HFF-Myc (cell line): ENCODE measurements around the gene KCND3.

Experiments
- DNase-seq: peaks from one replicate; pipeline ENCODE4 v3.0.0-alpha.2; 2011; ENCODE audit warnings: low read depth; ENCODE audit errors: extremely low read depth
- H3K4me3 ChIP-seq: replicated peaks from 2 replicates; pipeline ENCODE4 v1.5.1; 2011; ENCODE audit warnings: low read depth, mild to moderate bottlenecking, control low read depth, low read length
- TF ChIP-seq, protein P1 (sequence below): IDR thresholded peaks from 2 replicates; pipeline ENCODE4 v1.5.1; 2012; ENCODE audit warnings: mild to moderate bottlenecking, low read depth, low read length, control low read depth; ENCODE audit errors: missing control alignments

KCND3 gene

DNA sequence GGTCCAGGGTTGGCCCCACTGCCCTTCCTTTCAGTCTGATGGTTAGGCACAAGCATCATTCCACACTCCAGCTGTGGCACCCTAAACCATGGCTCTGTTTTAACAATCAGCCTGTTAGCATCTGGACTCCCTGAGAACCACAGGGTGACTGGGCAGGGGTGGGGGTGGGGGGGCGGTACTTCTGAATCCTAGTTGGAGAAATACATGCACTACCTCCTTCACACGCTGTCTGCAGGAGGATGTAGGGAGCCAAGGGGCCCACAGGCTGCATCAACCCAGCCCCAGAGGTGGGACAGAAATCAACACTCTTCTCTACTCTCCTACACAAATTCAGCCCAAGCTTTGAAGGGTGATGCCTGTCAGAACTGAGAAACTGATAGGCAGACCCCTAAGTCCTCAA is 209.9 kb downstream of the KCND3 start:
- TF ChIP-seq, protein P1, sequence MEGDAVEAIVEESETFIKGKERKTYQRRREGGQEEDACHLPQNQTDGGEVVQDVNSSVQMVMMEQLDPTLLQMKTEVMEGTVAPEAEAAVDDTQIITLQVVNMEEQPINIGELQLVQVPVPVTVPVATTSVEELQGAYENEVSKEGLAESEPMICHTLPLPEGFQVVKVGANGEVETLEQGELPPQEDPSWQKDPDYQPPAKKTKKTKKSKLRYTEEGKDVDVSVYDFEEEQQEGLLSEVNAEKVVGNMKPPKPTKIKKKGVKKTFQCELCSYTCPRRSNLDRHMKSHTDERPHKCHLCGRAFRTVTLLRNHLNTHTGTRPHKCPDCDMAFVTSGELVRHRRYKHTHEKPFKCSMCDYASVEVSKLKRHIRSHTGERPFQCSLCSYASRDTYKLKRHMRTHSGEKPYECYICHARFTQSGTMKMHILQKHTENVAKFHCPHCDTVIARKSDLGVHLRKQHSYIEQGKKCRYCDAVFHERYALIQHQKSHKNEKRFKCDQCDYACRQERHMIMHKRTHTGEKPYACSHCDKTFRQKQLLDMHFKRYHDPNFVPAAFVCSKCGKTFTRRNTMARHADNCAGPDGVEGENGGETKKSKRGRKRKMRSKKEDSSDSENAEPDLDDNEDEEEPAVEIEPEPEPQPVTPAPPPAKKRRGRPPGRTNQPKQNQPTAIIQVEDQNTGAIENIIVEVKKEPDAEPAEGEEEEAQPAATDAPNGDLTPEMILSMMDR: no peak
- no peak for DNase-seq
- H3K4me3 ChIP-seq: no peak overlapping the region

DNA sequence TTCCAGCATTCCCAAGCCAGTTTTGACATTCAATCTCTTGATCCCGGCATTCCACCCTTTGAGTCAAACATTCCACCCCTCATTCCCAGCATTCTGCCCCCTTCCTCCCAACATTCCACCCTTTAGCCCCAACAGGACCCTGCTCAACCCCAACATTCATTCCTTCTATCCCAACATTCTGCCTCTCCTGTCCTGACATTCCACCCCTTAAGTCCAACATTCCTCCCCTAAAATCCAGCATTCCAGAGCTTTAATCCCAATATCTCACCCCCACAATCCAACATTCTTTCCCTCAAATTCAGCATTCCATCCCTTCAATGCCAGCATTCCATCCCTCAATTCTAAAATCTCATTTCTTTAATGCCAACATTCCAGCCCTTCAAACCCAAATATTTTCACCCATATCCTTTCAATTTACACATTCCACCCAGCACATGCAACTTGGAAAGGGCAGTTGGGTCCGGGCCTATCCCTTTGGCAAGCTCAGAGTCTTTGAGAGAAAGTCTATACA is 210.9 kb downstream of the KCND3 start:
- DNase-seq: peak; percentile 17
- TF ChIP-seq, protein P1: no peak
- H3K4me3 ChIP-seq: no peak overlapping the region

DNA sequence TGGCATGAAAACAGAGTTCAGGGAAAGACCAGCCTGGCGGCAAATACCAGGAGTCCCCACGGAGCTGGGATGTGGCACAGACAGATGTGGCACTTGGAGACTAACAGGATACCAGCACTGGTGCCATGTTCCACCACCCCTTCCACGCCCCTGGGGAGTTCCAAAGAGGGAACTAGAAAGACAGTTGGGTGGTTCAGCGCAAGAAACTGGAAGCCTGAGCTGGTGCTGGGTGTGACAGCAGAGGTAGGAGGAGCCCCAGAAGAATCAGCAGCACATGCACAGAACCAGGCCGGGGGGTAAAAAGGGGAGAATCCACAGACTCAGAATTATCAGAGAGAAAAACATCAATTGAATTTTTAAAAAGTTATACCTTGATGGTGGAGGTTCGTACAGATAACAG is 211.4 kb downstream of the KCND3 start:
- TF ChIP-seq, protein P1: no peak
- no peak overlapping the region for H3K4me3 ChIP-seq
- DNase-seq: no peak

DNA sequence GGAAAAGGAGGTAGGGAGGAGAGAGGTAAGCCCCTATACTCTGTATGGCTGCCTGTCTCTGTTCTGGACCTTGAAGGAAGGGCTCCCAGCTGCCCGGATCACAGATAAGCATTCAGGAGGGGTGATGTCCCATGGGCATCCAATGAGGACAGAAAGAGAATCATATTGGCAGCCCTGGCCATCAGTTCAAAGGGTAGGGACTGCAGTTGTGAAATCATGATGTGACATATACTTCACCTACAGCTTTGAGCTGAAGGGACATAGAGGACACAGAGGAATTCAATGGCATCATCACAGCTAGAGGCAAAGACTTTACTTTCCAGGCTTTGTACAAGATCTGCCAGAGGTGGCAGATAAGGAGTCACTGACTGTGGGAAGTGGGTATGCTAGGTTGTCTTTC is 212.2 kb downstream of the KCND3 start:
- DNase-seq: no peak
- TF ChIP-seq, protein P1: no peak
- no peak overlapping the region for H3K4me3 ChIP-seq

DNA sequence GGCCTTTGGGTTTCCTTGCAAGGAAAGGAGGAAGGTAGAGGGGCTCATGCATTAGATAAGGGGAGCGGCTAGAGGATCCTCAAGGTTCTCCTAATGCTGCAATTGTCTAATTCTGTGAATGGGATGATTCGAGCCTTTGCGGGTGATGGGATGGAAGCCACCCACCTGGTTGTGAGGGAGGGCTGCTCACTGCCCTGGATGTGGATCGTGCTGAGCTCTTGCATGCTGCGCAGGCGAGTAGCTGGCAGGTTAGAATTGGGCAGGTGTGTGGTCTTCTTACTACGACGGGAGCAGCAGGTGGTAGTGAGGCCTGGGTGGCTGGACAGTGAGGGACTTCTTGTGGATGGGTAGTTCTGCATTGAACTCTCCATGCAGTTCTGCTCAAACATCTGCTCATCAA is 212.6 kb downstream of the KCND3 start:
- H3K4me3 ChIP-seq: no peak overlapping the region
- no peak for DNase-seq

DNA sequence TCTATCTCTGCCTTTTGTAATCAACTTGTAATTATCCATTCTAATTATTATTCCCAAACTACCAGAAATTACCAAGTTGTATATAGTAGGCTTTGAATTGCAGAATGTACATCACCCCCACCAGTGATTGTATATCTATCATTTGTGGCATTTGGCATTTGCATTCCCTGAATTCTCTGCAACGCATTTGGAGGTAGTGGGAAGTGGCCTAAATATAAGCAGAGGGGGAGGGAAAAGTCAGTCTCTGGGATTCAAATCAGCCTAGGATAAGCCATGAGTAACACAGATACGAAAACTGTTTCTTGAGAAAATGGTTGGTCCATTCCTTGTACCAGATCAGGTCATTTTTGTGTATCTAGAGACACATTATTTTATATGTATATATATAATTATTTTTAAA is 213.1 kb downstream of the KCND3 start:
- TF ChIP-seq, protein P1: no peak
- no peak for DNase-seq

More for the DNA sequence above, 212.6 kb downstream of the KCND3 start:
- TF ChIP-seq, protein P1: no peak

DNA sequence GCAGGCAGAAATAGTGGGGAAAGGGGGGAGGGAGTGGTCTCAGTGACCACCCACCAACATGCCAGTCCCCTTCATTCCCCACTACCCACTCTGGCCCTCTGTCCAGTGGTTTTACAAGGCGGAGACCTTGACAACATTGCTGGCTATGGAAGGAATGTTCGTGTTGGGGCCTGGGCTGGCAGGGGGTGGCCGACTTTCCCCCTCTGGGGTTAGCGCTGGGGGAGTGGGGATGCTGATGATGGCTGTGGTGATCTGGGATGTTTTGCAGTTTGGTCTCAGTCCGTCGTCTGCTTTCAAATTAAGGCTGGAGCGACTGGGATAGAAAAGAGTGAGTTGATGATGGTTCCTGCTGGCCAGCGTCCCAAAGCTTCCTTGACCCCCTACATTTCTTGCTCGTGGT is 213.5 kb downstream of the KCND3 start:
- DNase-seq: no peak

More for the DNA sequence above, 213.1 kb downstream of the KCND3 start:
- no peak overlapping the region for H3K4me3 ChIP-seq

More for the DNA sequence above, 213.5 kb downstream of the KCND3 start:
- TF ChIP-seq, protein P1: no peak
- H3K4me3 ChIP-seq: no peak overlapping the region
